Iris pigment epithelial cell (primary cell): ENCODE data around the gene ST8SIA5.
A peak's percentile ranks its signal among the peaks of the same experiment; 100 is the strongest.

Experiments used
- DNase-seq: peaks from one replicate; pipeline ENCODE4 v3.0.0-alpha.2; 2011; ENCODE audit warnings: low read depth

The ST8SIA5 gene

GRCh38 chr18:46738491-46738890 is 18.4 kb downstream of the ST8SIA5 start:
- no peak for DNase-seq

GRCh38 chr18:46736736-46737135 is 20.1 kb downstream of the ST8SIA5 start:
- DNase-seq = no peak

GRCh38 chr18:46736135-46736534 is 20.7 kb downstream of the ST8SIA5 start:
- no peak for DNase-seq

- DNase-seq = no peak
These were observed 21.9 kb downstream of the ST8SIA5 start for GRCh38 chr18:46734981-46735380.

- DNase-seq = no peak
These were observed 23.0 kb downstream of the ST8SIA5 start for GRCh38 chr18:46733872-46734271.

- no peak for DNase-seq
These were observed 24.1 kb downstream of the ST8SIA5 start for GRCh38 chr18:46732801-46733200.

GRCh38 chr18:46732201-46732600 is 24.7 kb downstream of the ST8SIA5 start:
- DNase-seq = no peak

GRCh38 chr18:46731316-46731715 is 25.5 kb downstream of the ST8SIA5 start:
- DNase-seq = no peak

GRCh38 chr18:46728219-46728930 is 28.5 kb downstream of the ST8SIA5 start:
- DNase-seq = no peak

GRCh38 chr18:46727177-46727576 is 29.7 kb downstream of the ST8SIA5 start:
- DNase-seq = no peak

GRCh38 chr18:46725310-46725709 is 31.5 kb downstream of the ST8SIA5 start:
- DNase-seq = no peak

GRCh38 chr18:46723856-46724415 is 32.9 kb downstream of the ST8SIA5 start:
- no peak for DNase-seq

- DNase-seq = no peak
These were observed 34.8 kb downstream of the ST8SIA5 start for GRCh38 chr18:46722051-46722450.

- DNase-seq = no peak
These were observed 35.5 kb downstream of the ST8SIA5 start for GRCh38 chr18:46721331-46721730.

- DNase-seq = no peak
These were observed 36.3 kb downstream of the ST8SIA5 start for GRCh38 chr18:46720521-46720920.

GRCh38 chr18:46720092-46720491 is 36.8 kb downstream of the ST8SIA5 start:
- DNase-seq = no peak

- no peak for DNase-seq
These were observed 37.5 kb downstream of the ST8SIA5 start for GRCh38 chr18:46719388-46719787.

- DNase-seq = peak; percentile 38
These were observed 38.1 kb downstream of the ST8SIA5 start for GRCh38 chr18:46718501-46719341.

GRCh38 chr18:46716827-46717226 is 40.0 kb downstream of the ST8SIA5 start:
- DNase-seq = no peak

- DNase-seq = no peak
These were observed 40.5 kb downstream of the ST8SIA5 start for GRCh38 chr18:46716336-46716735.

GRCh38 chr18:46715062-46715461 is 41.8 kb downstream of the ST8SIA5 start:
- no peak for DNase-seq

GRCh38 chr18:46712406-46712805 is 44.4 kb downstream of the ST8SIA5 start:
- peak; percentile 9 for DNase-seq

- DNase-seq = no peak
These were observed 45.4 kb downstream of the ST8SIA5 start for GRCh38 chr18:46711444-46711863.
